Left cardiac atrium (tissue), 4 donors: ENCODE data around the gene ZNG1F. TPM values are rescaled to one million over a fixed set of nuclear protein-coding genes. Genes with fewer than 3 reads are reported as not detected.
"Not testable (repeated sequence)": the region's sequence is repeated elsewhere in the genome, so short reads cannot be mapped to it uniquely, and the experiment has no call there.

ENCODE experiments used
- ATAC-seq, 2 donors: fragments of 200-7000 bp; cut with Tn5 transposase; one replicate each; pipeline ENCODE4 v1.9.1; 2020; ENCODE audit warnings: mild to moderate bottlenecking in 2 of 2, moderate library complexity in 2 of 2
- DNase-seq: peaks from one replicate; pipeline ENCODE4 v3.0.0-alpha.2; 2020
- intact Hi-C, 2 donors: fragments of 100-400 bp; cut with DNase I; formaldehyde crosslinking; loops; one replicate each; pipeline versions ENCODE4 v1.14.1 to v1.15.1; 2022 to 2023
- microRNA-seq, 2 donors: library from miRNA; unstranded; fragments of <30 nt; microRNA quantifications; one replicate each; pipeline ENCODE4 v1.2.0, GENCODE V29; 2020
- total RNA-seq, 2 donors: library from RNA; stranded (reverse); fragmentation: NEBNext Ultra II Directional; extraction: Animal tissue kit (Norgen Biotek cat#: 25700); gene quantifications; one replicate each; pipeline ENCODE4 v1.2.1, GENCODE V29; 2021
- donor health status: DM: no; HTN: yes; CAD: no.
- donor health status: DM: no; HTN: yes; CAD: no; lungs with severe emphysema.
- donor health status: DM: yes; HTN: yes; CAD: no.
- donor health status: Dilated cardiomyopathy.

The ZNG1F gene
- total RNA-seq, 2 donors from 2014 or later, result 2.0 to 2.9 TPM

DNA sequence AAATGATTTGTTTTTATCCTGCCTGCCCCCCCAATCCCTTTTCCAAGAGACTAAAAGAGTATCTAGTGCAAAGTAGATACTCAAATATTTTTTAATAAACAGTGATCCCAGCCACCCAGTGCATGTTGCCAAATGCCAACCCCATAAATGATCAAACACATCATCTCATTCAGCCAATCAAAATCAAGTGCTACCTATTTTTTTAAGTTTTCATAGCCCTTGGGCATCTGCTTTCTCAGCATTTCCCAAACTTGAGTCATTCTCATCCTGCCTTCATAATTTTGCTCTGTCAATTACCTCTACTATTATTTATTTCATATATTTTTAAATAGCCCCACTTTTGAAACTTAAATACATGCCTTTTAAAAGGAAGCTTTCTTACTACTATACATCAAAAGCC is 98.2 kb downstream of the ZNG1F start:
- ATAC-seq, intact Hi-C loops, DNase-seq: not testable (repeated sequence)

DNA sequence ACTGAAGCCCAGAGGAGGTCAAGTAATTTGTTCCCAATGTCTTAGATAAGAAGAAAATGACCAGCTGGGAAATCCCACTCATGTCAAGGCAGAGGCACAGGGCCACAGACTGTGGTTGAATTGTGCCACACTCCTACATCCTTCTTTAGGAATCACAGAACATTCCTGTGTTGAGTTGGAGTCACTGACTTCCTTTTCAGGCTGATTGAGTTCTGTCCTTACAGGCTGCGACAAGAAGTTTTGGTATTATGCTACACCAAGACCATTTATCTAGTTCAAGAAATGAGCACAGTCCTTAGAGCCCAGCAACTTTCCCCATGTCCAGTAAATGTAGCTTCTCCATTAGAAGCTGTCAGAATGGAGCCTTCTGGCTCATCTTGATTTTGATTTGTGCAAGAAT is 98.7 kb downstream of the ZNG1F start:
- ATAC-seq, intact Hi-C loops, DNase-seq: not testable (repeated sequence)

DNA sequence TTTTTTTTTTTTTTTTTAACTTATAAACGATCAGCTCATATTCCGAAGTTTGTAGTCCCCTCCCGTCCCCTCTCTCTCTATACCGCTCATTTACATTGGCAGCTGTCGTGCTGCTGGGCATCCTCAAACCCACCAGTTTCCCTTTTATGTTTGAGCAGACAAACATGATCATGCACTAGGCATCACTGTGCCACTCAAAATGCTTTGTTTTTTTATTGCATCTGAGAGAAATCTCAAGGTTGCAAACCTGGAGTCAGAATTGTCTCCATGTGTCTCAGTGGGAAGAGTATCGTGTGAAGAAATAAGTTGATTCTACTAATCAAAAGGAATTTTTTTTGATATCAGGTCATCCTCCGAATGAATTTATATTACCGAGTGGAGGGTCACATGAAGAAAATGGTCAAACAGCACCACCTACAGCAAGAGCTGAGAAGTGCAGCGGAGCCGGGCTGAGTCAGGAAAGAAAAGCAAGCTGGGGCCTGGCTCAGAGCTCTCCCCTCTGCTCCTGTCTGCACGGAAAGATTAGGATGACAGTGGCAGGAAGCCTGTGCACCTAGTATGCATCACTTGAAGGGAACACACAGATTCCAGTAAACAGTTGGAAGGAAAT is 100.6 kb downstream of the ZNG1F start:
- peak; percentile 86 to 90 for ATAC-seq
- intact Hi-C loops, DNase-seq: not testable (repeated sequence)

DNA sequence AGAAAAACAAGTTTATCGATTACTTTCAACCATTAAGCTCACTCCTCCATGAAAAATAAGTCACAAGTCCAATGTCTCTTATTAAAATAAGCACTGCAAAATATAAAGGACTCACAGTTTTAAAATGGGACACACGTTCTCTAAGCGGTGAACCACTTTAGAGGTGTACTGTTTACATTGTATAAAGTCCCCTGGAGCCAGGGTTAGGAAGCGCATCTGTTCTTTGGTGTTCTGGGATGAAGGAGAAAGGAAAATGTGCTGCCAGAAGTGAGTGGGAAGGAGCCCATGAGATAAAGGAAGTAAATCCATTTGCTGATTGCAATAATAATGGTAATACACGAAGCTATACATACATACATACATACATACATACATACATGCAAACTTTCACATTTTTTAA is 101.2 kb downstream of the ZNG1F start:
- intact Hi-C loops, ATAC-seq, DNase-seq: not testable (repeated sequence)

DNA sequence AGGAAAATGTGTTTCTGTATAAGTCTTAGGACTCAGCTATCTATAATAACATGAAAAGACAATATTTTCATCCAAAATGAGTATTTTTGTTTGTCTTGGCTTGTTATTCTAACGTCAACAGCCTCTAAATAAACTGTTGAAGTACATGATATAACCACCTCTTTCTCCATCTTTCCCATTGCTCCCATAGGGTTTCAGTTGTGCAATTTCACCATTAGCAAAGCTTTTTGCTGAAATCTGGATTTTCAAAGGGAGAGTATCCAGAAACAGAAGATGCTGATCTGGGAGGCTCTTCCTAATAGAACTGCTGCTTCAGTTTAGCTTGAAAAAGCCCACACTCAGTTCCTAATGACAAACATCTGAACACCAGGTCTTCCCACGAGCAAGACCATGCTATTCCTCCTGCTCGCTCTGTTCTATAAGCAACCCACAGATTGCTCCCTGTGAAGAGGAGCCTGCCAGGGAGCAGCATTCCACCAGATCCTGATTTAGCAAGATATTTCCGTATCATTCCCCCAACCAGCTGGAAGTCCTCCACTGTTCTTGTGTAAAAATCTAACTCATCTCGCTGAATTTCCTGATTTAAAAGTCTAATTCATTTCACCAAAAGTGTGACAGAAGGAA is 101.8 kb downstream of the ZNG1F start:
- intact Hi-C loops, result not testable (repeated sequence)
- ATAC-seq (peak in 1 of 2 donors; percentile 54), DNase-seq (peak; percentile 20)

DNA sequence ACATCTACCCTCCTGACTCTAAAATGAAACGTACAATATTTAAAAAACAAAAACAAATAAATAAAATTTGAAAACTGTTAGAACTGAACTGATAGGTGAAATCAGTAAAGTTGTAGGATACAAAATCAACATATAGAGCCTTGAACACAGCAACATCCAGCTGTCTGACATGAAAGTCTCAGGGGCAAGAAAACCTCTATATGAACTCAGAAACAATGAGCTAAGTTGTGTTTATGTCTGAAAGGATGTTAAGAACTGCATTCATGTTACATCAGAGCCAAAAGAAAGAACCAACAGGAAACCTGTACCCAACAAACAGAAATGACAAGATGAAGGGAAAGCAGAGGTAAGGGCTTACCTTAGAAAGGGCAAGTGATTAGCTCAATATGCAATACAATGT is 102.4 kb downstream of the ZNG1F start:
- intact Hi-C loops, ATAC-seq, DNase-seq: not testable (repeated sequence)

DNA sequence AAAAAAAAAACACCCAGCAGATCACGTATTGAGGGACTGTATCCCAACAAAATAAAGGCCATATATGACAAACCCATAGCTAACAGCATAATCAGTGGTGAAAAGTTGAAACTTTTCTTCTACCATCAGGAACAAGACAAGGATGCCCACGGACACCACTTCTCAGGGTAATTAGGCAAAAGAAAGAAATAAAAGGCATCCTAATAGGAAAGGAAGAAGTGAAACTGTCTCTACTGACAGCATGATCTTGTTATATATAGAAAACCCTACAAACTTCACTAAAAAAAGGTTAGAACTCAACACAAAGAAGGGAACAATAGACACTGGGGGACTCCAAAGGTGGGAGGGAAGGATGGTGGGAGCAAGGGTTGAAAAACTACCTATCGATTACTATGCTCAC is 102.9 kb downstream of the ZNG1F start:
- DNase-seq, ATAC-seq, intact Hi-C loops: not testable (repeated sequence)

DNA sequence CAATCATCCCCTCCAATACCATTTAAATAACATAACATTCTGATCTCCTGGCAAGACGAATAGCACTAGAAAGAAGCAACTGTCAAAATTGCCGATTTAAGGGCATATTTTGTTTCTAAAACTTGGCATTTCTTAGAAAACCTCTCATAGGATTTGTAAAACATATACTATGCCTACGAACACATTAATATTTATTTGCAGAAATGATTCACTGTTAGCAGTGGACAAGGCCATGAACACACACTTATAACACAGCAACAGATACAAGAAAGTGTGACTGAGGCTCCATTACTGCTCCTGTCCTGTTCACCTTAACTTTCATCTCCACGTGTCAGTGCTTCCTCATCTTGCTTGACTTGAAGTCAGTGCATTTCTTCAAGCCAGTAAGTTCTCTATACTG is 106.8 kb downstream of the ZNG1F start:
- intact Hi-C loops, result not testable (repeated sequence)

More for the DNA sequence above, 106.8 kb downstream of the ZNG1F start:
- not testable (repeated sequence) for ATAC-seq, DNase-seq

Small RNAs within 50 kb of the gene (microRNA-seq; reads per million reads assigned to microRNA genes)
- 0 reads per million in 2 donors for gene MIR4477A

Other genes starting within 250 kb of the ZNG1F start
- gene FOXD4L6, start 60.6 kb downstream of the ZNG1F start, total RNA-seq, result under 1 TPM in 1 of 2 donors, not detected in 1; 0.15 TPM